ENCODE results near the gene TBX19. TPM values are rescaled to one million over a fixed set of nuclear protein-coding genes. Genes with fewer than 3 reads are reported as not detected.

Gene TBX19
- total and polyA plus RNA-seq, 10 donors = 1.7 to 4.7 (median 3.3) TPM

DNA sequence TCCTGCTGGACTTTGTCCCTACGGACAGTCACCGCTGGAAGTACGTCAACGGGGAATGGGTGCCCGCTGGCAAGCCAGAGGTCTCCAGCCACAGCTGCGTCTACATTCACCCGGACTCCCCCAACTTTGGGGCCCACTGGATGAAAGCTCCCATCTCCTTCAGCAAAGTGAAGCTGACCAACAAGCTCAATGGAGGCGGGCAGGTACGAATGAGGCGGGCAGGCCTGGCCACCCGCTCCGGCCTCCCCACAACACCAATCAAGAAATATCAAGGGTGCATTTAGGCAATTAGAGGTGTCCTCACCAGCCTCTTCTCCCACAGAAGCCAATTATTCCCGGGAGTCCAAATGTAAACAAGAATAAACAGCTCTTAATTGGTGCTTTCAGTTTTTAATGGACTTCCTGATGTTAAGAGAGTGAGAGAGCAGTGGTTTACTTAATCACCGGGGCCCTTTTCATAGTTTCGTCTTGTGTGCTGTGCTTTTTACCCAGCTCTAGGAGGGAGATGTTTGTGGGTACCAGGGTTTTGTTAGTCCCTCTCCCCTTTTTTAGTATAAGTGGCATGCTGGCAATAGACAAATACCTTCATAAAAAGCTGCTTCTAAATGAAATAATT is 10.7 kb downstream of the TBX19 start:
- TF ChIP-seq POLR2AphosphoS5 (IDR thresholded peaks at IDR 0.05) = no peak
- TF ChIP-seq, protein P1, sequence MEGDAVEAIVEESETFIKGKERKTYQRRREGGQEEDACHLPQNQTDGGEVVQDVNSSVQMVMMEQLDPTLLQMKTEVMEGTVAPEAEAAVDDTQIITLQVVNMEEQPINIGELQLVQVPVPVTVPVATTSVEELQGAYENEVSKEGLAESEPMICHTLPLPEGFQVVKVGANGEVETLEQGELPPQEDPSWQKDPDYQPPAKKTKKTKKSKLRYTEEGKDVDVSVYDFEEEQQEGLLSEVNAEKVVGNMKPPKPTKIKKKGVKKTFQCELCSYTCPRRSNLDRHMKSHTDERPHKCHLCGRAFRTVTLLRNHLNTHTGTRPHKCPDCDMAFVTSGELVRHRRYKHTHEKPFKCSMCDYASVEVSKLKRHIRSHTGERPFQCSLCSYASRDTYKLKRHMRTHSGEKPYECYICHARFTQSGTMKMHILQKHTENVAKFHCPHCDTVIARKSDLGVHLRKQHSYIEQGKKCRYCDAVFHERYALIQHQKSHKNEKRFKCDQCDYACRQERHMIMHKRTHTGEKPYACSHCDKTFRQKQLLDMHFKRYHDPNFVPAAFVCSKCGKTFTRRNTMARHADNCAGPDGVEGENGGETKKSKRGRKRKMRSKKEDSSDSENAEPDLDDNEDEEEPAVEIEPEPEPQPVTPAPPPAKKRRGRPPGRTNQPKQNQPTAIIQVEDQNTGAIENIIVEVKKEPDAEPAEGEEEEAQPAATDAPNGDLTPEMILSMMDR (IDR thresholded peaks at IDR 0.05 in 8 of 11, conservative IDR thresholded peaks at IDR 0.05 in 3 of 11) = no peak
- no peak for TF ChIP-seq POLR2A (IDR thresholded peaks at IDR 0.05)
- H3K27me3 ChIP-seq (replicated peaks in 1 of 7) = no peaks in the 10 kb centered on the region
- no peaks in the 10 kb centered on the region for H3K9me3 ChIP-seq
- 92 to 95% (median 93%) methylated on average over 15 of the region's 15 CpGs for WGBS, 5 donors
- H3K4me3 ChIP-seq = no peak overlapping the region
- no peak overlapping the region for H3K27ac ChIP-seq
- intact Hi-C loops (cut with DNase I; ENCODE audit: low total_unique reads) = no loop called here
- peaks cover 0 to 18% (median 0%) of the 10 kb centered on the region in 6 donors for H3K36me3 ChIP-seq
- no peaks in the 10 kb centered on the region for H3K4me1 ChIP-seq
- no peak for DNase-seq

GRCh38 chr1:168293356-168293755 is 12.7 kb downstream of the TBX19 start:
- Histone ChIP-seq H3K36me3 (peaks cover 0 to 18% (median 0%) of the 10 kb centered on the region in 6 donors), H3K27ac (no peak overlapping the region), H3K27me3 (replicated peaks in 1 of 7) (no peaks in the 10 kb centered on the region), H3K4me1 (no peaks in the 10 kb centered on the region), H3K9me3 (no peaks in the 10 kb centered on the region), H3K4me3 (no peak overlapping the region)
- no peak for DNase-seq
- TF ChIP-seq, protein P1 (IDR thresholded peaks at IDR 0.05 in 8 of 11, conservative IDR thresholded peaks at IDR 0.05 in 3 of 11) = no peak
- TF ChIP-seq POLR2AphosphoS5 (IDR thresholded peaks at IDR 0.05) (no peak), POLR2A (IDR thresholded peaks at IDR 0.05) (no peak)
- 81 to 100% (median 97%) methylated on average over 1 of the region's 1 CpG for WGBS, 5 donors
- intact Hi-C loops (cut with DNase I; ENCODE audit: low total_unique reads) = no loop called here

GRCh38 chr1:168295411-168296114 is 14.9 kb downstream of the TBX19 start:
- no peaks in the 10 kb centered on the region for H3K4me1 ChIP-seq
- no peaks in the 10 kb centered on the region for H3K27me3 ChIP-seq (replicated peaks in 1 of 7)
- TF ChIP-seq POLR2AphosphoS5 (IDR thresholded peaks at IDR 0.05) = no peak
- no peak for TF ChIP-seq POLR2A (IDR thresholded peaks at IDR 0.05)
- TF ChIP-seq, protein P1 (IDR thresholded peaks at IDR 0.05 in 8 of 11, conservative IDR thresholded peaks at IDR 0.05 in 3 of 11) = no peak
- H3K27ac ChIP-seq = no peak overlapping the region
- no peaks in the 10 kb centered on the region for H3K9me3 ChIP-seq
- peaks cover 0 to 18% (median 0%) of the 10 kb centered on the region in 6 donors for H3K36me3 ChIP-seq
- no peak for DNase-seq
- intact Hi-C loops (cut with DNase I; ENCODE audit: low total_unique reads) = no loop called here
- H3K4me3 ChIP-seq = no peak overlapping the region
- 88 to 96% (median 96%) methylated on average over 8 of the region's 8 CpGs for WGBS, 5 donors

- Histone ChIP-seq H3K27ac (no peak overlapping the region), H3K4me3 (no peak overlapping the region), H3K9me3 (no peaks in the 10 kb centered on the region), H3K36me3 (peaks cover 0 to 19% (median 0%) of the 10 kb centered on the region in 6 donors), H3K4me1 (no peaks in the 10 kb centered on the region), H3K27me3 (replicated peaks in 1 of 7) (no peaks in the 10 kb centered on the region)
- TF ChIP-seq POLR2AphosphoS5 (IDR thresholded peaks at IDR 0.05) = no peak
- TF ChIP-seq, protein P1 (IDR thresholded peaks at IDR 0.05 in 8 of 11, conservative IDR thresholded peaks at IDR 0.05 in 3 of 11) = no peak
- no peak for TF ChIP-seq POLR2A (IDR thresholded peaks at IDR 0.05)
- WGBS, 5 donors = 90 to 98% (median 94%) methylated on average over 7 of the region's 7 CpGs
- DNase-seq = no peak
- intact Hi-C loops (cut with DNase I; ENCODE audit: low total_unique reads) = no loop called here
Observed at GRCh38 chr1:168297019-168297730, 16.5 kb downstream of the TBX19 start.
